GM19328 (cell line): ENCODE measurements around the gene DOCK2.

Source experiments
- ATAC-seq: cut with Tn5 transposase; IDR thresholded peaks from one replicate; pipeline ENCODE4 v1.9.1; 2021; ENCODE audit warnings: mild to moderate bottlenecking, moderate library complexity; ENCODE audit not compliant: unreplicated experiment

Gene DOCK2

GRCh38 chr5:169848271-169848670 is 211.2 kb downstream of the DOCK2 start:
- no peak for ATAC-seq

- ATAC-seq = no peak
Measured at GRCh38 chr5:169848792-169849191, 211.7 kb downstream of the DOCK2 start.

GRCh38 chr5:169850409-169850808 is 213.3 kb downstream of the DOCK2 start:
- ATAC-seq = no peak

GRCh38 chr5:169851321-169851850 is 214.3 kb downstream of the DOCK2 start:
- ATAC-seq = no peak

GRCh38 chr5:169856571-169856970 is 219.5 kb downstream of the DOCK2 start:
- ATAC-seq = no peak

- no peak for ATAC-seq
Measured at GRCh38 chr5:169860585-169860984, 223.5 kb downstream of the DOCK2 start.

- no peak for ATAC-seq
Measured at GRCh38 chr5:169861433-169861832, 224.4 kb downstream of the DOCK2 start.

GRCh38 chr5:169861934-169862333 is 224.9 kb downstream of the DOCK2 start:
- ATAC-seq = no peak

GRCh38 chr5:169862391-169862811 is 225.3 kb downstream of the DOCK2 start:
- ATAC-seq = no peak

GRCh38 chr5:169864483-169864882 is 227.4 kb downstream of the DOCK2 start:
- no peak for ATAC-seq

- no peak for ATAC-seq
Measured at GRCh38 chr5:169867347-169867746, 230.3 kb downstream of the DOCK2 start.

- ATAC-seq = no peak
Measured at GRCh38 chr5:169869066-169869465, 232.0 kb downstream of the DOCK2 start.

- ATAC-seq = no peak
Measured at GRCh38 chr5:169870211-169870610, 233.1 kb downstream of the DOCK2 start.

- no peak for ATAC-seq
Measured at GRCh38 chr5:169871826-169872490, 234.9 kb downstream of the DOCK2 start.

GRCh38 chr5:169873642-169874041 is 236.6 kb downstream of the DOCK2 start:
- ATAC-seq = no peak

- ATAC-seq = no peak
Measured at GRCh38 chr5:169874621-169875020, 237.5 kb downstream of the DOCK2 start.

- ATAC-seq = no peak
Measured at GRCh38 chr5:169875091-169875728, 238.1 kb downstream of the DOCK2 start.

- ATAC-seq = no peak
Measured at GRCh38 chr5:169875731-169876130, 238.7 kb downstream of the DOCK2 start.

- ATAC-seq = no peak
Measured at GRCh38 chr5:169876386-169876785, 239.3 kb downstream of the DOCK2 start.

- no peak for ATAC-seq
Measured at GRCh38 chr5:169880012-169880663, 243.1 kb downstream of the DOCK2 start.

GRCh38 chr5:169880785-169881184 is 243.7 kb downstream of the DOCK2 start:
- no peak for ATAC-seq
